ENCODE data around the gene EGF.

GRCh38 chr4:109872950-109873656 is 39.6 kb upstream of the EGF start:
- TF ChIP-seq CTCF (IDR thresholded peaks at IDR 0.05) (no peak), EZH2phosphoT487 (IDR thresholded peaks at IDR 0.05) (no peak)

All from neural progenitor cell (in vitro differentiated cells).